DND-41 (cell line): ENCODE data around the gene CDC42EP1.

ENCODE experiments used
- ATAC-seq: fragments of 200-7000 bp; cut with Tn5 transposase; 3 replicates; pipeline ENCODE4 v1.9.1; 2021; ENCODE audit warnings: low read depth; ENCODE audit not compliant: insufficient read depth
- DNase-seq: peaks from one replicate; pipeline ENCODE4 v3.0.0-alpha.2; 2020
- H2AFZ ChIP-seq: 2 replicates; pipeline ENCODE4 v1.6.0; 2012; ENCODE audit warnings: low read depth, low read length
- H3K27ac ChIP-seq: 2 replicates; pipeline ENCODE4 v1.5.1; 2012; ENCODE audit warnings: low read length, inconsistent platforms
- H3K27me3 ChIP-seq: fragments of 200-600 bp; sonication (generic); 2 replicates; pipeline ENCODE4 v1.6.0; 2012; ENCODE audit warnings: low read length, mild to moderate bottlenecking, inconsistent platforms; ENCODE audit not compliant: insufficient read depth, poor library complexity
- H3K36me3 ChIP-seq: 2 replicates; pipeline ENCODE4 v1.5.1; 2012; ENCODE audit warnings: low read length, inconsistent platforms; ENCODE audit not compliant: insufficient read depth
- H3K4me1 ChIP-seq: 2 replicates; pipeline ENCODE4 v1.5.1; 2012; ENCODE audit warnings: mild to moderate bottlenecking, low read length; ENCODE audit not compliant: insufficient read depth
- H3K4me2 ChIP-seq: 2 replicates; pipeline ENCODE4 v1.6.0; 2012; ENCODE audit warnings: mild to moderate bottlenecking, moderate library complexity, low read length, inconsistent platforms; ENCODE audit not compliant: insufficient read depth
- H3K4me3 ChIP-seq, 2 experiments: fragments of 200-600 bp in 1 of 2; shearing (Covaris generic) in 1 of 2; 2 replicates each; pipeline ENCODE4 v1.5.1; 2012 to 2016; ENCODE audit warnings: inconsistent platforms in 2 of 2, low read length in 2 of 2, mild to moderate bottlenecking in 2 of 2, low read depth in 1 of 2, moderate library complexity in 1 of 2
- H3K79me2 ChIP-seq: 2 replicates; pipeline ENCODE4 v1.6.0; 2012; ENCODE audit warnings: low read length, inconsistent platforms; ENCODE audit not compliant: insufficient read depth
- H3K9ac ChIP-seq: 2 replicates; pipeline ENCODE4 v1.6.0; 2012; ENCODE audit warnings: low read depth, mild to moderate bottlenecking, inconsistent platforms, low read length, moderate library complexity
- H3K9me3 ChIP-seq: 2 replicates; pipeline ENCODE4 v1.5.1; 2012; ENCODE audit warnings: low read length, moderate library complexity, mild to moderate bottlenecking, inconsistent platforms; ENCODE audit not compliant: insufficient read depth, severe bottlenecking
- H4K20me1 ChIP-seq: 2 replicates; pipeline ENCODE4 v1.6.0; 2012; ENCODE audit warnings: low read length; ENCODE audit not compliant: insufficient read depth
- CTCF ChIP-seq: IDR thresholded peaks from 2 replicates; pipeline ENCODE4 v1.5.1; 2012; ENCODE audit warnings: borderline replicate concordance, low read length, moderate library complexity, mild to moderate bottlenecking; ENCODE audit not compliant: poor library complexity, severe bottlenecking; ENCODE audit errors: extremely low read depth
- EZH2 ChIP-seq: IDR thresholded peaks from 3 replicates; pipeline ENCODE4 v1.6.1; 2012; ENCODE audit warnings: borderline replicate concordance, low read depth, mild to moderate bottlenecking, moderate library complexity, low read length, inconsistent platforms; ENCODE audit not compliant: severe bottlenecking

The CDC42EP1 gene

GRCh38 chr22:37570661-37570976, 10.3 kb downstream of the CDC42EP1 start:
- Histone ChIP-seq H3K9me3 (no peaks in the 10 kb centered on the region), H3K27ac (no peak overlapping the region), H2AFZ (no peak overlapping the region), H3K79me2 (no peaks in the 10 kb centered on the region), H4K20me1 (peaks cover 20% of the 10 kb centered on the region), H3K36me3 (no peaks in the 10 kb centered on the region), H3K27me3 (peaks cover 7% of the 10 kb centered on the region), H3K9ac (no peak overlapping the region), H3K4me2 (no peak overlapping the region), H3K4me1 (peaks cover 15% of the 10 kb centered on the region), H3K4me3 (no peak overlapping the region)
- ATAC-seq (no peak), DNase-seq (no peak)
- TF ChIP-seq EZH2 (no peak), CTCF (no peak)

- Histone ChIP-seq H3K4me2 (no peak overlapping the region), H3K4me1 (peaks cover 12% of the 10 kb centered on the region), H3K27me3 (peaks cover 4% of the 10 kb centered on the region), H3K27ac (no peak overlapping the region), H3K9me3 (no peaks in the 10 kb centered on the region), H3K4me3 (no peak overlapping the region), H3K36me3 (no peaks in the 10 kb centered on the region), H3K9ac (no peak overlapping the region), H2AFZ (no peak overlapping the region), H3K79me2 (no peaks in the 10 kb centered on the region), H4K20me1 (peaks cover 13% of the 10 kb centered on the region)
- no peak for DNase-seq
- ATAC-seq: no peak
- TF ChIP-seq EZH2: no peak
- no peak for TF ChIP-seq CTCF
These were observed 11.1 kb downstream of the CDC42EP1 start for GRCh38 chr22:37571258-37571991.

- ATAC-seq (no peak), DNase-seq (no peak)
- H3K9ac ChIP-seq: no peak overlapping the region
- H3K9me3 ChIP-seq: no peaks in the 10 kb centered on the region
- H3K79me2 ChIP-seq: no peaks in the 10 kb centered on the region
- no peak overlapping the region for H3K27ac ChIP-seq
- TF ChIP-seq CTCF (no peak), EZH2 (no peak)
- H3K27me3 ChIP-seq: no peaks in the 10 kb centered on the region
- H3K4me3 ChIP-seq: no peak overlapping the region
- peaks cover 7% of the 10 kb centered on the region for H3K4me1 ChIP-seq
- no peak overlapping the region for H2AFZ ChIP-seq
- peaks cover 7% of the 10 kb centered on the region; the same call in 1 of the 2 replicates for H4K20me1 ChIP-seq
- H3K36me3 ChIP-seq: no peaks in the 10 kb centered on the region
- H3K4me2 ChIP-seq: no peak overlapping the region
These were observed 11.7 kb downstream of the CDC42EP1 start for GRCh38 chr22:37571992-37572373.
